Activated T-helper 17 cell treated with anti-CD3 and anti-CD28 coated beads, Interleukin-2, amount 50 U/mL, for 72 hours (primary cell): ENCODE data around the gene DBP. TPM values are rescaled to one million over a fixed set of nuclear protein-coding genes. Genes with fewer than 3 reads are reported as not detected.

ENCODE experiments used
- total RNA-seq, 2 donors: library from RNA; stranded (reverse); gene quantifications; one replicate each; pipeline ENCODE4 v1.2.3, GENCODE V29; 2022

Gene DBP
- total RNA-seq, 2 donors from 2014 or later, result 5.3 to 9.3 TPM

Other genes with a start within 250 kb of the DBP start
- 10 to 100 TPM; 73.8 to 97.0 TPM for gene KDELR1, start 245.8 kb downstream of the DBP start, total RNA-seq
- gene GRIN2D, start 243.7 kb downstream of the DBP start, total RNA-seq, result 1 to 10 TPM in 1 of 2 donors, under 1 TPM in 1; 0.28 to 1.2 TPM
- 10 to 100 TPM; 34.9 to 72.9 TPM for gene GRWD1, start 191.4 kb downstream of the DBP start, total RNA-seq
- 1 to 10 TPM; 1.7 to 2.1 TPM for gene KCNJ14, start 181.8 kb downstream of the DBP start, total RNA-seq
- 10 to 100 TPM; 30.6 to 35.4 TPM for gene CYTH2, start 168.0 kb downstream of the DBP start, total RNA-seq
- 1 to 10 TPM; 3.8 to 5.9 TPM for gene LMTK3, start 125.5 kb downstream of the DBP start, total RNA-seq
- gene SULT2B1, start 85.2 kb downstream of the DBP start, total RNA-seq, result not detected
- gene SPACA4, start 30.6 kb downstream of the DBP start, total RNA-seq, result not detected
- 1 to 10 TPM; 4.6 to 8.6 TPM for gene FAM83E, start 22.3 kb downstream of the DBP start, total RNA-seq
- gene RPL18, start 18.2 kb downstream of the DBP start, total RNA-seq, result 1,000 to 10,000 TPM; 1,785 to 2,369 TPM
- gene SPHK2, start 17.9 kb downstream of the DBP start, total RNA-seq, result 10 to 100 TPM; 31.3 to 49.3 TPM
- gene CA11, start 8.8 kb upstream of the DBP start, total RNA-seq, result 10 to 100 TPM in 1 of 2 donors, 1 to 10 TPM in 1; 6.1 to 16.4 TPM
- gene NTN5, start 35.6 kb upstream of the DBP start, total RNA-seq, result 1 to 10 TPM in 1 of 2 donors, under 1 TPM in 1; 0.65 to 2.9 TPM
- gene FUT2, start 58.6 kb upstream of the DBP start, total RNA-seq, result not detected
- gene MAMSTR, start 82.3 kb upstream of the DBP start, total RNA-seq, result 1 to 10 TPM; 1.1 to 1.7 TPM
- under 1 TPM; 0.19 to 0.67 TPM for gene RASIP1, start 103.2 kb upstream of the DBP start, total RNA-seq
- not detected for gene IZUMO1, start 109.5 kb upstream of the DBP start, total RNA-seq
- gene FUT1, start 115.3 kb upstream of the DBP start, total RNA-seq, result under 1 TPM; 0.30 to 0.40 TPM
- gene FGF21, start 118.1 kb upstream of the DBP start, total RNA-seq, result not detected
- 10 to 100 TPM; 39.7 to 54.3 TPM for gene BCAT2, start 173.7 kb upstream of the DBP start, total RNA-seq
- 1 to 10 TPM in 1 of 2 donors, not detected in 1; 1.6 TPM for gene HSD17B14, start 199.1 kb upstream of the DBP start, total RNA-seq
- gene PLEKHA4, start 231.2 kb upstream of the DBP start, total RNA-seq, result 10 to 100 TPM in 1 of 2 donors, 1 to 10 TPM in 1; 6.5 to 17.6 TPM
- 100 to 1,000 TPM in 1 of 2 donors, 10 to 100 TPM in 1; 75.1 to 129 TPM for gene PPP1R15A, start 235.0 kb upstream of the DBP start, total RNA-seq